HepG2 (cell line): ENCODE results near the gene STK40. TPM values are rescaled to one million over a fixed set of nuclear protein-coding genes. Genes with fewer than 3 reads are reported as not detected.

Source experiments
- ATAC-seq: fragments of 200-7000 bp; cut with Tn5 transposase; 3 replicates; pipeline ENCODE4 v1.9.1; 2020; ENCODE audit warnings: mild to moderate bottlenecking, moderate library complexity
- BruUV-seq: library from RNA; stranded (reverse); fragments of 400-500 nt; replicated peaks from 2 replicates; lab custom pipeline; 2021; lab: Mats Ljungman, UMichigan
- CTCF ChIA-PET: fragments of 300-600 bp; formaldehyde crosslinking; extraction: SDS; loops from one replicate; lab custom pipeline; 2021; ENCODE audit warnings: low total read pairs, inconsistent platforms, low intra/inter-chr PET ratio; lab: Yijun Ruan, JAX
- POLR2A ChIA-PET: fragments of 350-600 bp; sonication (Branson Sonifier 250); formaldehyde crosslinking; loops from one replicate; lab custom pipeline; 2020; ENCODE audit warnings: antibody characterized with exemption, inconsistent platforms; lab: Yijun Ruan, JAX
- DNase-seq: peaks from one replicate; pipeline ENCODE4 v3.0.0-alpha.2; 2015; ENCODE audit warnings: low spot score
- FAIRE-seq: peaks from 3 replicates; lab custom pipeline; 2011; peaks lifted over from hg19 to GRCh38; lab: Jason Lieb, UNC
- H2AFZ ChIP-seq: one replicate; pipeline ENCODE4 v1.6.1; 2011; ENCODE audit warnings: low read length, inconsistent platforms
- H3K27ac ChIP-seq: fragments of 300-600 bp; 3 replicates; pipeline ENCODE4 v1.8.0; 2011; ENCODE audit warnings: mixed run types, mild to moderate bottlenecking, mixed read lengths, low read length, inconsistent platforms; ENCODE audit not compliant: insufficient read depth; ENCODE audit errors: extremely low read length
- H3K27me3 ChIP-seq, 2 experiments: fragments of 200-600 bp in 1 of 2; 2 replicates in 1 of 2; 3 replicates in 1 of 2; pipeline versions ENCODE4 v1.6.0 to v1.8.0; 2011; ENCODE audit warnings: low read length in 2 of 2, mild to moderate bottlenecking in 2 of 2, moderate library complexity in 2 of 2, inconsistent platforms in 1 of 2; ENCODE audit not compliant: insufficient read depth in 2 of 2, control insufficient read depth in 1 of 2
- H3K36me3 ChIP-seq, 2 experiments: fragments of 200-600 bp in 1 of 2; replicated peaks in 1 of 2; 2 replicates in 1 of 2; 3 replicates in 1 of 2; pipeline versions ENCODE4 v1.5.1 to v1.8.0; 2011; ENCODE audit warnings: low read length in 2 of 2, inconsistent platforms in 1 of 2; ENCODE audit not compliant: insufficient read depth in 2 of 2, control insufficient read depth in 1 of 2
- H3K4me1 ChIP-seq: 2 replicates; pipeline ENCODE4 v1.5.1; 2012; ENCODE audit warnings: low read length, inconsistent platforms; ENCODE audit not compliant: insufficient read depth
- H3K4me2 ChIP-seq: 2 replicates; pipeline ENCODE4 v1.6.0; 2011; ENCODE audit warnings: low read depth, low read length, inconsistent platforms
- H3K4me3 ChIP-seq, 3 experiments: fragments of 200-600 bp in 1 of 3; sonication (generic), shearing (Covaris generic) in 1 of 3; replicated peaks in 1 of 3; 2 replicates each; pipeline ENCODE4 v1.5.1; 2011 to 2016; ENCODE audit warnings: low read length in 3 of 3, inconsistent platforms in 2 of 3, low read depth in 2 of 3, mild to moderate bottlenecking in 2 of 3, control low read depth in 1 of 3, mixed read lengths in 1 of 3; ENCODE audit not compliant: insufficient read depth in 1 of 3
- H3K79me2 ChIP-seq: one replicate; pipeline ENCODE4 v1.6.1; 2011; ENCODE audit warnings: low read length, inconsistent platforms; ENCODE audit not compliant: insufficient read depth
- H3K9ac ChIP-seq: 2 replicates; pipeline ENCODE4 v1.6.0; 2011; ENCODE audit warnings: mild to moderate bottlenecking, low read depth, low read length, inconsistent platforms; ENCODE audit not compliant: insufficient read depth
- H3K9me3 ChIP-seq: 2 replicates; pipeline ENCODE4 v1.5.1; 2012; ENCODE audit warnings: mild to moderate bottlenecking, low read length
- H4K20me1 ChIP-seq: 2 replicates; pipeline ENCODE4 v1.6.0; 2011; ENCODE audit warnings: inconsistent platforms, mild to moderate bottlenecking, low read length, moderate library complexity; ENCODE audit not compliant: insufficient read depth
- AGO2 ChIP-seq: fragments of 200-400 bp; formaldehyde crosslinking; optimal IDR thresholded peaks from 2 replicates; pipeline ENCODE3; 2017; ENCODE audit warnings: mild to moderate bottlenecking, low read depth, low read length, moderate library complexity
- DPF2 ChIP-seq: sonication (generic); formaldehyde crosslinking; IDR thresholded peaks from 2 replicates; pipeline ENCODE4 v1.4.0; 2020; ENCODE audit warnings: mild to moderate bottlenecking, low read depth, missing genetic modification reagents, borderline replicate concordance
- KDM4B ChIP-seq: sonication (generic); formaldehyde crosslinking; IDR thresholded peaks from 2 replicates; pipeline ENCODE4 v1.4.0; 2020; ENCODE audit warnings: missing genetic modification reagents
- MTERF4 ChIP-seq: sonication (generic); formaldehyde crosslinking; IDR thresholded peaks from 2 replicates; pipeline ENCODE4 v1.8.0; 2023; ENCODE audit warnings: mild to moderate bottlenecking, missing genetic modification reagents
- SETDB1 ChIP-seq: sonication (generic); formaldehyde crosslinking; IDR thresholded peaks from 2 replicates; pipeline ENCODE4 v1.5.1; 2020; ENCODE audit warnings: missing genetic modification reagents, mild to moderate bottlenecking, borderline replicate concordance
- ZBTB49 ChIP-seq: sonication (generic); formaldehyde crosslinking; IDR thresholded peaks from 2 replicates; pipeline ENCODE4 v1.4.0; 2020; ENCODE audit warnings: missing genetic modification reagents, borderline replicate concordance
- ZNF136 ChIP-seq: sonication (generic); formaldehyde crosslinking; IDR thresholded peaks from 2 replicates; pipeline ENCODE4 v1.8.1; 2022; ENCODE audit warnings: low read depth, mild to moderate bottlenecking, moderate library complexity, missing genetic modification reagents
- ZNF558 ChIP-seq: sonication (generic); formaldehyde crosslinking; IDR thresholded peaks from 2 replicates; pipeline ENCODE4 v1.9.0; 2022; ENCODE audit warnings: mild to moderate bottlenecking, missing genetic modification reagents, borderline replicate concordance
- WGBS: methylation state at CpG from one replicate; pipeline ENCODE4 v1.1.6; 2017; ENCODE audit warnings: low lambda C conversion rate; 5-methylcytosine and 5-hydroxymethylcytosine counted together
- in situ Hi-C: cut with HindIII; loops from 2 replicates; pipeline ENCODE4 v1.10.0; 2017; ENCODE audit warnings: low pct_unique_long_range_greater_than_20kb; ENCODE audit not compliant: extremely low pct_ligation_motif_present
- intact Hi-C: fragments of 100-400 bp; cut with micrococcal nuclease; formaldehyde crosslinking; loops from one replicate; pipeline ENCODE4 v1.10.0; 2022; ENCODE audit not compliant: unreplicated experiment
- polyA plus RNA-seq, 8 experiments: library from polyadenylated mRNA; depleted of rRNA in 3 of 8; stranded (reverse) in 7 of 8; unstranded in 1 of 8; fragments of >200 nt; fragmentation: Illumina TruSeq in 4 of 8; extraction: Trizol in 4 of 8; gene quantifications; 2 replicates each; pipeline versions ENCODE4 v1.2.1 to v1.2.3, GENCODE V29; 2011 to 2016; ENCODE audit warnings: low read depth in 4 of 8, missing spikeins in 1 of 8, mixed read lengths in 1 of 8; ENCODE audit not compliant: insufficient read depth in 1 of 8
- total RNA-seq, 5 experiments: library from RNA; depleted of rRNA; stranded (reverse); fragments of >200 nt; fragmentation: Illumina TruSeq; extraction: Trizol; gene quantifications; 2 replicates each; pipeline ENCODE4 v1.2.3, GENCODE V29; 2016; ENCODE audit warnings: low read depth in 1 of 5

The STK40 gene
- total and polyA plus RNA-seq, 2 of the 13 experiments (the other 11 are each of a cell fraction or from before 2014, with no cell fraction given) = 33.8 to 35.1 TPM

- no peak for DNase-seq
- ChIA-PET POLR2A (no interaction called here), CTCF (no interaction called here)
- Histone ChIP-seq H3K27me3 (no peaks in the 10 kb centered on the region), H3K79me2 (no peaks in the 10 kb centered on the region), H3K4me2 (no peak overlapping the region), H3K27ac (no peak overlapping the region), H3K36me3 (no peaks in the 10 kb centered on the region), H3K4me3 (no peak overlapping the region), H3K9ac (no peak overlapping the region), H2AFZ (no peak overlapping the region), H3K4me1 (peaks cover 16% of the 10 kb centered on the region), H3K9me3 (no peaks in the 10 kb centered on the region), H4K20me1 (no peaks in the 10 kb centered on the region)
- intact Hi-C loops = no loop called here
- in situ Hi-C loops = no loop called here
- TF ChIP-seq AGO2 (peak; percentile 44), ZNF558 (CRISPR knock-in tag) (no peak)
- no peak for ATAC-seq
- FAIRE-seq = no peak
- no TSS peak for BruUV-seq
- WGBS = 99% methylated on average over 18 of the region's 23 CpGs
These were observed 65.0 kb downstream of the STK40 start for GRCh38 chr1:36320767-36321118.

- FAIRE-seq (no peak), ATAC-seq (no peak), DNase-seq (no peak)
- Histone ChIP-seq H2AFZ (no peak overlapping the region), H3K4me1 (peaks cover 12% of the 10 kb centered on the region), H4K20me1 (no peaks in the 10 kb centered on the region), H3K27ac (no peak overlapping the region), H3K79me2 (no peaks in the 10 kb centered on the region), H3K4me2 (no peak overlapping the region), H3K27me3 (no peaks in the 10 kb centered on the region), H3K36me3 (no peaks in the 10 kb centered on the region), H3K4me3 (no peak overlapping the region), H3K9me3 (no peaks in the 10 kb centered on the region), H3K9ac (no peak overlapping the region)
- ChIA-PET CTCF (no interaction called here), POLR2A (no interaction called here)
- BruUV-seq = no TSS peak
- in situ Hi-C loops (no loop called here), intact Hi-C loops (no loop called here)
- WGBS = 95% methylated on average over 16 of the region's 16 CpGs
- TF ChIP-seq SETDB1 (CRISPR knock-in tag) (no peak), DPF2 (CRISPR knock-in tag) (no peak), ZBTB49 (CRISPR knock-in tag) (no peak), KDM4B (no peak), ZNF136 (CRISPR knock-in tag) (no peak), MTERF4 (CRISPR knock-in tag) (no peak)
These were observed 65.4 kb downstream of the STK40 start for GRCh38 chr1:36320291-36320761.
